Activated CD8-positive, alpha-beta T cell treated with anti-CD3 and anti-CD28 coated beads, Interleukin-2, amount 10 ng/mL, durations not matched to agents 7 days and 5 days (primary cell): ENCODE data around the gene TEX101. TPM values are rescaled to one million over a fixed set of nuclear protein-coding genes. Genes with fewer than 3 reads are reported as not detected.
"Not testable (repeated sequence)": the region's sequence is repeated elsewhere in the genome, so short reads cannot be mapped to it uniquely, and the experiment has no call there.

Experiments used
- ATAC-seq: fragments of 150-1000 bp; cut with Tn5 transposase; one replicate; pipeline ENCODE4 v1.10.0; 2021; ENCODE audit warnings: moderate library complexity
- CTCF ChIA-PET: fragments of 350-600 bp; sonication (Branson Sonifier 250); formaldehyde crosslinking; loops from one replicate; lab custom pipeline; 2021; ENCODE audit warnings: antibody characterized with exemption; lab: Charles Lee
- POLR2A ChIA-PET: fragments of 350-600 bp; sonication (Branson Sonifier 250); formaldehyde crosslinking; loops from one replicate; lab custom pipeline; 2021; ENCODE audit warnings: antibody characterized with exemption; lab: Charles Lee
- DNase-seq: peaks from one replicate; pipeline ENCODE4 v3.0.0-alpha.2; 2020
- H3K27ac Mint-ChIP-seq: one replicate; pipeline ENCODE4 v1.8.0; 2021; ENCODE audit warnings: mild to moderate bottlenecking, mixed read lengths
- H3K27me3 Mint-ChIP-seq: one replicate; pipeline ENCODE4 v1.8.0; 2021; ENCODE audit warnings: low read depth, mixed read lengths
- H3K36me3 Mint-ChIP-seq: one replicate; pipeline ENCODE4 v1.8.0; 2021; ENCODE audit warnings: low read depth, mixed read lengths
- H3K4me1 Mint-ChIP-seq: one replicate; pipeline ENCODE4 v1.8.0; 2021; ENCODE audit warnings: low read depth, mixed read lengths
- H3K4me3 Mint-ChIP-seq: one replicate; pipeline ENCODE4 v1.8.0; 2021; ENCODE audit warnings: mild to moderate bottlenecking, mixed read lengths
- H3K9me3 Mint-ChIP-seq: one replicate; pipeline ENCODE4 v1.8.0; 2022; ENCODE audit warnings: mixed read lengths; ENCODE audit not compliant: insufficient read depth
- total RNA-seq, 2 experiments: library from RNA; stranded (reverse); gene quantifications; one replicate each; pipeline ENCODE4 v1.2.3, GENCODE V29; 2021

The TEX101 gene
- total RNA-seq, result not detected

GRCh38 chr19:43414554-43414953 is at the start of gene TEX101:
TEX101 (plus strand) TSS chr19:43414890; CDS start chr19:43415920, 1,030 bp downstream.
- no peaks in the 10 kb centered on the region for H3K36me3 Mint-ChIP-seq
- H3K9me3 Mint-ChIP-seq, result no peaks in the 10 kb centered on the region
- H3K27ac Mint-ChIP-seq, result no peak within 1 kb of the TSS
- POLR2A ChIA-PET, result no interaction called here
- no peak within 1 kb of the TSS for H3K4me3 Mint-ChIP-seq
- DNase-seq (no peak), ATAC-seq (no peak)
- CTCF ChIA-PET, result interaction anchor here (1.3 kb wide), 1 partner anchor 18 kb away, joined by 3 read pairs; no protein-coding TSS in a partner anchor
- no peaks in the 10 kb centered on the region for H3K27me3 Mint-ChIP-seq
- no peaks in the 10 kb centered on the region for H3K4me1 Mint-ChIP-seq

DNA sequence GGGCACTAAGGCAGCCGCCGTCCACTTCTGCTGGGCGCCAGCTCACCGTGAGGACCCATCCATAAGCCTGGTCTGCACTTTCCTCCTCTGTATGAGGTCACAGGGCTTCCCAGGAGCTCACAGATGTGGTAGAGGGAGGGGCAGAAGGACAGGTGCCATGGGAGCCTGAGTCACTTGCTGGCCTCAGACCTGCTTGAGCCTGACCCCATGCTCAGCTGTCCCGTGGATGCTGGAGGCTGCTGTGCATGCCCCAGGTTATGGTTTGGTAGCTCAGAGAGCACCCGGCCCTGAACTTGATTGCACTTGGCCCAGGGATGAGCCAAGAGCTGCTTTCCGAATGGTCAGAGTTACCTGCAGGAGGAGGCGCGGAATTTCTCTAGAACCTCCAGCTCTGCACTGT is 49.0 kb upstream of the TEX101 start:
- H3K4me3 Mint-ChIP-seq, H3K27ac Mint-ChIP-seq, H3K27me3 Mint-ChIP-seq, ATAC-seq, POLR2A ChIA-PET, H3K4me1 Mint-ChIP-seq, DNase-seq, CTCF ChIA-PET, H3K9me3 Mint-ChIP-seq, H3K36me3 Mint-ChIP-seq: not testable (repeated sequence)

GRCh38 chr19:43367822-43368221 is 46.9 kb upstream of the TEX101 start:
- H3K27ac Mint-ChIP-seq, result no peak overlapping the region
- H3K4me1 Mint-ChIP-seq, result no peaks in the 10 kb centered on the region
- no peak overlapping the region for H3K4me3 Mint-ChIP-seq
- ChIA-PET POLR2A (no interaction called here), CTCF (no interaction called here)
- no peak for ATAC-seq
- H3K9me3 Mint-ChIP-seq, result no peaks in the 10 kb centered on the region
- H3K27me3 Mint-ChIP-seq, result no peaks in the 10 kb centered on the region
- no peaks in the 10 kb centered on the region for H3K36me3 Mint-ChIP-seq
- DNase-seq, result no peak

DNA sequence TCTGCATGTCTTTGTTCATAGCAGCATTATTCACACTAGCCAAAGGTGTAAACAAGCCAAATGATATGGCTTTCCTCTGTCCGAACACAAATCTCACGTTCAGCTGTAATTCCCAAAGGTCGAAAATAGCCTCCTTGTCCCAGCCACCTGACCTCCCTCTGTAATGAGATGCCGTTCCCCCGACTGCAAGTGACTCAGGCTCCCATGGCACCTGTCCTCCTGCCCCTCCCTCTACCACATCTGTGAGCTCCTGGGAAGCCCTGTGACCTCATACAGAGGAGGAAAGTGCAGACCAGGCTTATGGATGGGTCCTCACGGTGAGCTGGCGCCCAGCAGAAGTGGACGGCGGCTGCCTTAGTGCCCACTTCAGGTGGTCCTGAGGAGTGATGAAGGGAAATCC is 45.8 kb upstream of the TEX101 start:
- POLR2A ChIA-PET, H3K27me3 Mint-ChIP-seq: not testable (repeated sequence)

DNA sequence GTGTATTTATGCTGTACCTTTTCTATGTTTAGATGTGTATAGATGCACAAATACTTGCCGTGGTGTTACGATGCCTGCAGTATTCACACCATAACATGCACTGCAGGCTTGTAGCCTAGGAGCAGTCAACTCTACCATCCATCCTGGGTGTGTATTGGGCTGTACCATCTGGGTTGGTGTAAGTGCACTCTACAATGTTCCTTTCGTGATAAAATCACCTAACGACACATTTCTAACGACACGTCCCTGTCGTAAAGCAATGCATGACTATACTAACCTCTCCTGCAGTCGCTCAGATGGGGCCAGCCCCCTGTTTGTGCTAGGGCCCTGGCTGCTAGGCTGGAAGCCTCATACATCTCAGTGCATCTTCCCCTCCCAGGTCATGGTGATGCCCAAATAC is 42.8 kb upstream of the TEX101 start:
- Mint-ChIP-seq H3K4me1 (no peaks in the 10 kb centered on the region), H3K4me3 (no peak overlapping the region), H3K9me3 (no peaks in the 10 kb centered on the region), H3K27me3 (no peaks in the 10 kb centered on the region), H3K36me3 (no peaks in the 10 kb centered on the region), H3K27ac (no peak overlapping the region)
- ChIA-PET POLR2A (no interaction called here), CTCF (no interaction called here)
- DNase-seq, result no peak
- no peak for ATAC-seq

More for the DNA sequence above, 45.8 kb upstream of the TEX101 start:
- H3K27ac Mint-ChIP-seq, ATAC-seq, H3K36me3 Mint-ChIP-seq, CTCF ChIA-PET, H3K4me1 Mint-ChIP-seq, H3K4me3 Mint-ChIP-seq, H3K9me3 Mint-ChIP-seq, DNase-seq: not testable (repeated sequence)

DNA sequence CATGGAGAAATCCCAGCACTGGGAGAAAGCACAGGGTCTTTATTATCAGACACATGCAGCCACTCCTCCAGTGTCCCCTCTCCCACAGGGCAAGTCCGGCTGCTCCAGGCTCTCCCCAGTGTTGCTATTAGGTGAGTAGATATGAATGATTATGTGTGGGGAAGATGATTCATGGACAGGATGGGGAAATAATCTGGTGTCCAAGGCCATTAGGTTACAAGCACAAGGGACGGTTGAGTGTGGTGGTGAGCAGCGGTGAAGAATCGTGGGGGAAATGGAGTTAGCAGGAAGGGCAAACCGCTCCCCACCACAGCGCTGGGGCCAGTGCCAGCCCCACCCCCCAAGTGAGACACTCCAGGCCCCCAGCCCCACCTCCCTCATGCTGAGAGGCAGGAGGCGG is 42.2 kb upstream of the TEX101 start:
- CTCF ChIA-PET, result no interaction called here
- ATAC-seq, result no peak

GRCh38 chr19:43377624-43378023 is 37.1 kb upstream of the TEX101 start:
- H3K36me3 Mint-ChIP-seq, H3K9me3 Mint-ChIP-seq, ATAC-seq, POLR2A ChIA-PET, H3K4me1 Mint-ChIP-seq, H3K4me3 Mint-ChIP-seq, CTCF ChIA-PET, H3K27me3 Mint-ChIP-seq, DNase-seq, H3K27ac Mint-ChIP-seq: not testable (repeated sequence)

More for the DNA sequence above, 42.2 kb upstream of the TEX101 start:
- Mint-ChIP-seq H3K4me1 (no peaks in the 10 kb centered on the region), H3K27ac (no peak overlapping the region), H3K4me3 (no peak overlapping the region), H3K36me3 (no peaks in the 10 kb centered on the region), H3K27me3 (no peaks in the 10 kb centered on the region), H3K9me3 (no peaks in the 10 kb centered on the region)
- POLR2A ChIA-PET, result no interaction called here
- no peak for DNase-seq

- Mint-ChIP-seq H3K27me3 (no peaks in the 10 kb centered on the region), H3K36me3 (no peaks in the 10 kb centered on the region), H3K9me3 (no peaks in the 10 kb centered on the region), H3K4me3 (no peak overlapping the region), H3K4me1 (no peaks in the 10 kb centered on the region), H3K27ac (no peak overlapping the region)
- ATAC-seq (no peak), DNase-seq (no peak)
- ChIA-PET POLR2A (no interaction called here), CTCF (interaction anchor here (1.0 kb wide), 1 partner anchor 139 kb away, joined by 3 read pairs; no protein-coding TSS in a partner anchor)
Observed at GRCh38 chr19:43380008-43380407, 34.7 kb upstream of the TEX101 start.

DNA sequence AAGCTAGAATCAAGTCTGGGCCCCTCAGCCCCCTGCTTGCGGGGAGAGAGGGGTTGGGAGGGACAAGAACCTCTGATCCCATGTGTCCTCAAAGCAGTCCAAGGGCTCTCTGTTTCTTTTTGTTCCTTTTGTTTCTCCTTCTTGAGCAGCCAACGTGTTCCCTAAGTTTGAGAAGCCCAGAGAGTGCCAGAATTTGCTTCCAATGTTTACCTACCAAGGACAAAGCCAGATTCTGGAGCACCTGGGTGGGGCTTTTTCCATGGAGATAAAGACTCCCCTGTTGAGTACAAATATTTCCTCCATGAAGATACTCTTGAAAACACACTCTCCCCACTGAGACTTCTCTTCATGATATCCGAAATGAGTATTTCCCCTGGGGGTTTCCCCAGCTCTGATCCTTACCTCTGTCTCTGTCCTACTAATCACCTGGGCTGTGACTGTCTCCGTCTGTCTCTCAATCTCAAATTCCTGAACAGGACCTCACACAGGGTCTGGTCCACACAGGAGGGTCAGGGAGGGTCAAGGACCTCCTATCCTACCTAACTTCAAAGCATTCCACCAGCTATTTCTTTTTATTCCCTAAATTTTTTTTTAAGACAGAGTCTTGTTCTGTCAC is 33.8 kb upstream of the TEX101 start:
- H3K4me1 Mint-ChIP-seq, result no peaks in the 10 kb centered on the region
- H3K4me3 Mint-ChIP-seq, result no peak overlapping the region
- no peaks in the 10 kb centered on the region for H3K36me3 Mint-ChIP-seq
- DNase-seq (no peak), ATAC-seq (no peak)
- H3K27me3 Mint-ChIP-seq, result no peaks in the 10 kb centered on the region
- ChIA-PET POLR2A (no interaction called here), CTCF (interaction anchor here (1.0 kb wide), 1 partner anchor 138 kb away, joined by 3 read pairs; no protein-coding TSS in a partner anchor)
- H3K27ac Mint-ChIP-seq, result no peak overlapping the region
- H3K9me3 Mint-ChIP-seq, result no peaks in the 10 kb centered on the region

DNA sequence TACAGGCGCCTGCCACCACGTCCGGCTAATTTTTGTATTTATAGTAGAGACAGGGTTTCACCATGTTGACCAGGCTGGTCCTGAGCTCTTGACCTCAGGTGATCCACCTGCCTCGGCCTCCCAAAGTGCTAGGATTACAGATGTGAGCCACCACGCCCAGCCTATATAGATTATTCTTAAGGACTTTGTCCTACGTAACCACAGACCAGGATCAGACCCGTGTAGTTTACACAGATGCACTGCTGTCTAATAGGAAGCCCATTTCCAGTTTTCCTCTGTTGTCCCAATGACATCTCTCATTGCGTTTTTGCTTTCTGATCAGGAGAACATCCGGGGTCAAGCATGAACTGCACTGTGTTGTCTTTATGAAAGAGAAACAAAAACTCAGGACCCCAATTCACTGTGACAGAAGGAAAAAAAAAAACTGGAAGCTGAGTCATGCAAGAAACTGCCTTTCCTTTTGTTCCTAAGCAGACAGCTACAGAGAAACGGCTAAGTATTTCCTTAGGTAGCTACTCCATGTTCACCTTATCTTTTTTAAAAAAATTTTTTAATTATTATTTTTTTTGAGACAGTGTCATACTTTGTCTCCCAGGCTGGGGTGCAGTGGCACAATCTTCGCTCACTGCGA is 32.0 kb upstream of the TEX101 start:
- H3K4me3 Mint-ChIP-seq, H3K9me3 Mint-ChIP-seq, H3K27ac Mint-ChIP-seq, DNase-seq, POLR2A ChIA-PET, H3K4me1 Mint-ChIP-seq, H3K36me3 Mint-ChIP-seq, CTCF ChIA-PET, H3K27me3 Mint-ChIP-seq, ATAC-seq: not testable (repeated sequence)

- H3K4me3 Mint-ChIP-seq, H3K27ac Mint-ChIP-seq, DNase-seq, H3K27me3 Mint-ChIP-seq, ATAC-seq, H3K4me1 Mint-ChIP-seq, H3K36me3 Mint-ChIP-seq, H3K9me3 Mint-ChIP-seq, CTCF ChIA-PET, POLR2A ChIA-PET: not testable (repeated sequence)
Observed at GRCh38 chr19:43383254-43383653, 31.4 kb upstream of the TEX101 start.

DNA sequence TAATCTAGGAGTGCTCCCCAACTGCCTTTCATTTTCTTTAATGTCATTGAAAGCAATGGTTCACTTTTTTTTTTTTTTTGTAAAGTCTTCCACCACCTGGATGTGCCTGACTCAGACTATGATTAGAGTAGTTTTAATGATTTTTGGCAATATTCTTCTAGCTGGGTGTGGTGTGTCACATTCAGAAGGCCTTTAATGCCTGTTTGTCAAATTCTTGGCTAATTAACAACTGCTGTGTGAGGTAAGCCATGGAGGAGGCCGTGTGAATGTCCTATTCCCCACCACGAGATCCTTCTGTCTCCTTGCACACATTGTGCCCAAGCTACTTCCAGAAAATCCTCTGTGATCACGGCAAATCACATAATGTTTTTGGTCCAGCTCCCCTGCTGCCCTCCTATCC is 30.9 kb upstream of the TEX101 start:
- H3K9me3 Mint-ChIP-seq, CTCF ChIA-PET, H3K36me3 Mint-ChIP-seq, ATAC-seq, H3K4me1 Mint-ChIP-seq, POLR2A ChIA-PET, H3K27ac Mint-ChIP-seq, DNase-seq, H3K27me3 Mint-ChIP-seq, H3K4me3 Mint-ChIP-seq: not testable (repeated sequence)
